ENCODE data around the gene FAIM. TPM values are rescaled to one million over a fixed set of nuclear protein-coding genes. Genes with fewer than 3 reads are reported as not detected.

FAIM gene
- total RNA-seq, 4 donors from 2014 or later: 6.3 to 15.3 (median 13.6) TPM

DNA sequence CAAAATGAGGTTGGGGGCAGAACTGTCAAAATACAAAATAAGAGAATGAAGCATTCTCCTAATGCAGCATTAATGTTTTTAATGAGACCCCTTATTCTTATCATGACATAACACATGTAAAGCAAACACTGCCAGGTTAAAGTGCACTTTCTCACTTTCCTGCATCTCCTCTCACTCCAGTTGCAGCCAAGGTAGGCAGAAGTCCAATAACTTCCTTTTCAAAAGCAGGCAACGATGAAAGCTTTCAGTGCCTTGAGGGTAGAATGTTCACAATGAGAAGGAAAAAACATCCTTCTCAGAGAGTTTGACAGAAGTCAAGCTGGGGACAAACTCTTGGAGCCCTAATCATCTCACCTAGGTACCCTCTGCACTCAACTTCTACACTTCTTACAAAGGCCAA lies 59.5 kb downstream of the FAIM start:
- TF ChIP-seq POLR2A (IDR thresholded peaks at IDR 0.05): no peak
- TF ChIP-seq, protein P1, sequence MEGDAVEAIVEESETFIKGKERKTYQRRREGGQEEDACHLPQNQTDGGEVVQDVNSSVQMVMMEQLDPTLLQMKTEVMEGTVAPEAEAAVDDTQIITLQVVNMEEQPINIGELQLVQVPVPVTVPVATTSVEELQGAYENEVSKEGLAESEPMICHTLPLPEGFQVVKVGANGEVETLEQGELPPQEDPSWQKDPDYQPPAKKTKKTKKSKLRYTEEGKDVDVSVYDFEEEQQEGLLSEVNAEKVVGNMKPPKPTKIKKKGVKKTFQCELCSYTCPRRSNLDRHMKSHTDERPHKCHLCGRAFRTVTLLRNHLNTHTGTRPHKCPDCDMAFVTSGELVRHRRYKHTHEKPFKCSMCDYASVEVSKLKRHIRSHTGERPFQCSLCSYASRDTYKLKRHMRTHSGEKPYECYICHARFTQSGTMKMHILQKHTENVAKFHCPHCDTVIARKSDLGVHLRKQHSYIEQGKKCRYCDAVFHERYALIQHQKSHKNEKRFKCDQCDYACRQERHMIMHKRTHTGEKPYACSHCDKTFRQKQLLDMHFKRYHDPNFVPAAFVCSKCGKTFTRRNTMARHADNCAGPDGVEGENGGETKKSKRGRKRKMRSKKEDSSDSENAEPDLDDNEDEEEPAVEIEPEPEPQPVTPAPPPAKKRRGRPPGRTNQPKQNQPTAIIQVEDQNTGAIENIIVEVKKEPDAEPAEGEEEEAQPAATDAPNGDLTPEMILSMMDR (IDR thresholded peaks at IDR 0.05): no peak
- 58 to 71% methylated on average over 1 of the region's 1 CpG for WGBS, 2 donors
- DNase-seq (ENCODE audit: low spot score in 2 of 2): no peak
- Histone ChIP-seq H3K4me3 (no peak overlapping the region), H3K27ac (no peak overlapping the region), H3K36me3 (peaks cover 0 to 32% (median 11%) of the 10 kb centered on the region in 3 donors), H3K4me1 (no peaks in the 10 kb centered on the region), H3K27me3 (no peaks in the 10 kb centered on the region), H3K9me3 (no peaks in the 10 kb centered on the region)

DNA sequence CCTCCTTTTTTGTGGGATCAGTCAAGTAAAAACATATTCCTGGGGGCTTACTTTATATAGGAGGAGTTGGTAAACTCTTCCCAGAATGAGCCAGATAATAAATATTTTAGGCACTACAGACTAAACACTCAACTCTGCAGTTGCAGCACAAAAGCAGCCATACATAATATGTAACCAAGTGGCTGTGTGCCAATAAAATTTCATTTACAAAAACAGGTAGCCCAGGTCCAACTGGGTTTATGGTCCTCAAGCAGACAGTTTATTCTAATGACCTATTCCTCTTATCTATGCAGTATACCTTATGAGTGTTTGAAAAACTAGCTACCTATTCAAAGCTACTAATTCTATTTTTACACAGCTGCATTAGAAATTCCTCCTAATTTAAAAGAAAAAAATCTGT lies 61.8 kb downstream of the FAIM start:
- DNase-seq (ENCODE audit: low spot score in 2 of 2): no peak
- H3K36me3 ChIP-seq: peaks cover 0 to 28% (median 6%) of the 10 kb centered on the region in 3 donors
- no peak overlapping the region for H3K27ac ChIP-seq
- H3K4me1 ChIP-seq: no peaks in the 10 kb centered on the region
- H3K9me3 ChIP-seq: peaks cover 0 to 14% (median 0%) of the 10 kb centered on the region in 4 donors
- H3K27me3 ChIP-seq: no peaks in the 10 kb centered on the region
- H3K4me3 ChIP-seq: no peak overlapping the region
- TF ChIP-seq EP300 (IDR thresholded peaks at IDR 0.05) (no peak), POLR2A (IDR thresholded peaks at IDR 0.05) (no peak)
- TF ChIP-seq, protein P1 (IDR thresholded peaks at IDR 0.05): no peak

DNA sequence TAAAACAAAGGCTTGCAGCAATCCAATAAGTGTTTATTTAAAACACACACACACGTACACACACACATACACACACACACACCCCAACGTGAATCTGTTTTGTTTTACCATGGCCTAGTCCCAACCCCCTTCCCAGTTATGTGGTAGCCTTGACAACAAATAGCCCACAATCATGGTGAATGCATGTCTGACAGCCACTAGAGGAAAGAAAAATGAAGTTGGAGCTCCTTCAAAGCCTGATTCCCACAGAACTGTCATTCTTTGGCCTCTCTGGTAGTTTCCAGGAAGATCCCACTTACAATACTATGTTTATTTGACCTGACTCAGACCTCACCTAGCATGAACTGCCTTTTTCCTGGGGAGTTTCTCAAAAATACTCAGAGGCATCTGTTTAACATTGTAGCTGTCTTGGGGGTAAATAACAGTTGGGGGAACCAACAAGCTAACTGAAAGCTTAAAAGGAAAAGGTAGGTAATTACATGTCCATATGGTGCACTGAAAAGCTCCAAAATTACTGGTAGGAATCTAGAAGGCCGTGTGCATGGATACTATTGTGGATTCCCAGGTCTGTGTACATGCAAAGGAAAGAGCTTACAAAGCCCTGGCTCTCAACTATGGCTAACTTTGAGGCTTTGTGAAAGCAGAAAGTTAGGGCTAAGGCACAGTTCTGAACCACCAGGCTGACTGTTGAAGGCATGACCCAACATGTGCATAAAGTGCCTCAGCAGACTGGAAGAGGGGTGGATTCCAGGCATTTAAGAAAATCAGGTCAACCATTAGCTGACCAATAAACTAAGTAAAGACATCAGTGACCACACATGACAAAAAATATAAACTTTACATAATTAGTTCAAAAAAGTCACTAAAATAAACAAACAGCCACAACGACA lies 65.3 kb downstream of the FAIM start:
- no peak overlapping the region for H3K4me3 ChIP-seq
- WGBS, 2 donors: 47% methylated on average over 4 of the region's 4 CpGs
- no peak overlapping the region for H3K27ac ChIP-seq
- no peak for DNase-seq (ENCODE audit: low spot score in 2 of 2)
- H3K4me1 ChIP-seq: no peaks in the 10 kb centered on the region
- H3K36me3 ChIP-seq: peaks cover 0 to 53% (median 6%) of the 10 kb centered on the region in 3 donors
- peaks cover 0 to 32% (median 9%) of the 10 kb centered on the region in 4 donors for H3K9me3 ChIP-seq
- H3K27me3 ChIP-seq: no peaks in the 10 kb centered on the region
- no peak for TF ChIP-seq POLR2A (IDR thresholded peaks at IDR 0.05)
- no peak for TF ChIP-seq EP300 (IDR thresholded peaks at IDR 0.05)
- TF ChIP-seq, protein P1 (IDR thresholded peaks at IDR 0.05): no peak

DNA sequence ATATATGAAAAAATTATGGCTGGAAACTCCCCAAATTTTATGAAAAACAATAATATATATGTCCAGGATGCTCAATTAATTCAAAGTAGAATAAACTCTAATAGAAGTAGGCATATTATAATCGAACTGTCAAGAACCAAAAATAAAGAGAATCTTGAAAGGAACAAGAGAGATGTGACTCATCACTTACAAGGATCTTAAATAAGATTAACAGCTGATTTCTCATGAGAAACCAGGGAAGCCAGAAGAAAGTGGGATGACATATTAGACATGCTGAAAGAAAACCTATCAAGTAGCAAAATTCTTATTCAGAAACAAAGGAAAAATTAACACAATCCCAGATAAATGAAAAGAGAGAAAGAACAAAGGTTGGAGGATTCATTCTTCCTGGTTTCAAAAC lies 66.8 kb downstream of the FAIM start:
- no peak overlapping the region for H3K27ac ChIP-seq
- TF ChIP-seq, protein P1 (IDR thresholded peaks at IDR 0.05): no peak
- TF ChIP-seq EP300 (IDR thresholded peaks at IDR 0.05): no peak
- TF ChIP-seq POLR2A (IDR thresholded peaks at IDR 0.05): no peak
- no peaks in the 10 kb centered on the region for H3K27me3 ChIP-seq
- H3K4me3 ChIP-seq: no peak overlapping the region
- DNase-seq (ENCODE audit: low spot score in 2 of 2): no peak
- no peaks in the 10 kb centered on the region for H3K4me1 ChIP-seq
- WGBS, 2 donors: 91 to 92% methylated on average over 1 of the region's 1 CpG
- peaks cover 0 to 58% (median 6%) of the 10 kb centered on the region in 3 donors for H3K36me3 ChIP-seq
- peaks cover 0 to 32% (median 9%) of the 10 kb centered on the region in 4 donors for H3K9me3 ChIP-seq

DNA sequence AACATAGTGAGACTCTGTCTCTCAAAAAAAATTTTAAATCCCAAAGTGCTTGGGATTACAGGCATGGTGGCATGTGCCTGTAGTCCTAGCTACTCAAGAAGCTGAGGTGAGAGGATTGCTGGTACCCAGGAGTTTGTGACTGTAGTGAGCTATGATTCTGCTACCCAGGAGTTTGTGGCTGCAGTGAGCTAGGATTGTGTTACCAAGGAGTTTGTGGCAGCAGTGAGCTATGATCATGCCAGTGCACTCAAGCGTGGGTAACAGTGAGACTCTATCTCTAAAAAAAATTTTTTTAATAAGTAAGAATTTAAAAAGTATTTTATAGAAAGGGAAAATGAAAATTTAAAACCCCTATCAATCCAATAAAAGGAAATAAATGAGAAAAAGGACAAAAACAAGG lies 69.5 kb downstream of the FAIM start:
- TF ChIP-seq POLR2A (IDR thresholded peaks at IDR 0.05) (no peak), EP300 (IDR thresholded peaks at IDR 0.05) (no peak)
- TF ChIP-seq, protein P1 (IDR thresholded peaks at IDR 0.05): no peak
- H3K36me3 ChIP-seq: peaks cover 0 to 85% (median 6%) of the 10 kb centered on the region in 3 donors
- H3K4me3 ChIP-seq: no peak overlapping the region
- DNase-seq (ENCODE audit: low spot score in 2 of 2): no peak
- no peaks in the 10 kb centered on the region for H3K27me3 ChIP-seq
- no peak overlapping the region for H3K27ac ChIP-seq
- peaks cover 0 to 32% (median 9%) of the 10 kb centered on the region in 4 donors for H3K9me3 ChIP-seq
- H3K4me1 ChIP-seq: no peaks in the 10 kb centered on the region
- 97 to 100% methylated on average over 1 of the region's 1 CpG for WGBS, 2 donors
